Stimulated activated CD4-positive, alpha-beta T cell treated with anti-CD3 and anti-CD28 coated beads, Interleukin-1b, Interleukin-23, amount 100 ng/mL, for 24 hours (primary cell): ENCODE measurements around the gene NXPE3.

ENCODE experiments used
- DNase-seq, 4 experiments: peaks; one replicate each; pipeline ENCODE4 v3.0.0-alpha.2; 2020; ENCODE audit warnings: low read depth in 4 of 4, low spot score in 1 of 4

The NXPE3 gene

GRCh38 chr3:101873619-101874018 lies 94.6 kb downstream of the NXPE3 start:
- no peak for DNase-seq

GRCh38 chr3:101876142-101876541 lies 97.1 kb downstream of the NXPE3 start:
- DNase-seq: no peak
